Measurements from ENCODE around the gene GNAQ.

- TF ChIP-seq CEBPB (IDR thresholded peaks at IDR 0.05; ENCODE audit: low read depth, low read length) (no peak), CTCF (conservative IDR thresholded peaks at IDR 0.05; ENCODE audit: low read depth, low read length) (no peak), SMC3 (IDR thresholded peaks at IDR 0.05; ENCODE audit: low read depth, low read length) (no peak), RAD21 (IDR thresholded peaks at IDR 0.05; ENCODE audit: low read length) (no peak), POLR2A (IDR thresholded peaks at IDR 0.05; ENCODE audit: low read depth, low read length) (no peak), CHD1 (IDR thresholded peaks at IDR 0.05; ENCODE audit: low read depth, low read length) (no peak), BHLHE40 (IDR thresholded peaks at IDR 0.05; ENCODE audit: low read depth, low read length) (no peak), RCOR1 (IDR thresholded peaks at IDR 0.05; ENCODE audit: insufficient replicate concordance, low read length) (no peak), USF2 (IDR thresholded peaks at IDR 0.05; ENCODE audit: low read depth, low read length) (no peak), MAZ (IDR thresholded peaks at IDR 0.05; ENCODE audit: borderline replicate concordance, low read depth, low read length) (no peak), FOS (IDR thresholded peaks at IDR 0.05; ENCODE audit: low read depth, low read length) (no peak), MXI1 (IDR thresholded peaks at IDR 0.05; ENCODE audit: borderline replicate concordance, low read depth, low read length) (no peak), RFX5 (IDR thresholded peaks at IDR 0.05; ENCODE audit: low read depth, low read length) (no peak)
Observed at GRCh38 chr9:78032730-78033457, 1.3 kb upstream of the GNAQ start.

Measured in IMR-90 (cell line).